WTC11 (cell line): Measurements from ENCODE around the gene DYRK1A. TPM values are rescaled to one million over a fixed set of nuclear protein-coding genes. Genes with fewer than 3 reads are reported as not detected.

ENCODE experiments used
- ATAC-seq: fragments of 200-7000 bp; cut with Tn5 transposase; 2 replicates; pipeline ENCODE4 v1.10.0; 2021; ENCODE audit warnings: mild to moderate bottlenecking, moderate library complexity
- CTCF ChIA-PET: fragments of 300-600 bp; sonication (Branson Sonifier 250); formaldehyde crosslinking; loops from one replicate; lab custom pipeline; 2021; ENCODE audit warnings: antibody characterized with exemption; lab: Charles Lee
- POLR2A ChIA-PET: fragments of 350-600 bp; sonication (Branson Sonifier 250); formaldehyde crosslinking; loops from one replicate; lab custom pipeline; 2021; ENCODE audit warnings: antibody characterized with exemption; lab: Charles Lee
- DNase-seq: peaks from one replicate; pipeline ENCODE4 v3.0.0; 2021; ENCODE audit warnings: low spot score
- H3K27ac Mint-ChIP-seq: 2 replicates; pipeline ENCODE4 v1.8.0; 2021; ENCODE audit warnings: mixed read lengths
- H3K27me3 Mint-ChIP-seq: 2 replicates; pipeline ENCODE4 v1.8.0; 2021; ENCODE audit warnings: low read depth, mild to moderate bottlenecking, moderate library complexity, mixed read lengths
- H3K36me3 Mint-ChIP-seq: 2 replicates; pipeline ENCODE4 v1.8.0; 2021; ENCODE audit warnings: mixed read lengths
- H3K4me1 Mint-ChIP-seq: 2 replicates; pipeline ENCODE4 v1.8.0; 2022; ENCODE audit warnings: mixed read lengths
- H3K4me3 Mint-ChIP-seq: 2 replicates; pipeline ENCODE4 v1.8.0; 2021; ENCODE audit warnings: mild to moderate bottlenecking, moderate library complexity, mixed read lengths
- H3K9me3 Mint-ChIP-seq: 2 replicates; pipeline ENCODE4 v1.8.0; 2021; ENCODE audit warnings: mixed read lengths
- ATF6 ChIP-seq: sonication (generic); formaldehyde crosslinking; IDR thresholded peaks from 2 replicates; pipeline ENCODE4 v1.8.1; 2023; ENCODE audit warnings: mild to moderate bottlenecking, missing genetic modification reagents
- CBFB ChIP-seq: sonication (generic); formaldehyde crosslinking; IDR thresholded peaks from 2 replicates; pipeline ENCODE4 v1.8.1; 2022; ENCODE audit warnings: mild to moderate bottlenecking, low read depth, missing genetic modification reagents
- E2F4 ChIP-seq: sonication (generic); formaldehyde crosslinking; IDR thresholded peaks from 2 replicates; pipeline ENCODE4 v1.8.1; 2022; ENCODE audit warnings: low read depth, mild to moderate bottlenecking, moderate library complexity, missing genetic modification reagents, borderline replicate concordance
- ELF4 ChIP-seq: sonication (generic); formaldehyde crosslinking; IDR thresholded peaks from 2 replicates; pipeline ENCODE4 v1.8.1; 2022; ENCODE audit warnings: low read depth, mild to moderate bottlenecking, moderate library complexity, missing genetic modification reagents
- FOXJ3 ChIP-seq: sonication (generic); formaldehyde crosslinking; IDR thresholded peaks from 2 replicates; pipeline ENCODE4 v1.9.0; 2021; ENCODE audit warnings: missing genetic modification reagents, mild to moderate bottlenecking, borderline replicate concordance
- FOXK1 ChIP-seq: sonication (generic); formaldehyde crosslinking; IDR thresholded peaks from 2 replicates; pipeline ENCODE4 v1.8.0; 2022; ENCODE audit warnings: mild to moderate bottlenecking, moderate library complexity, missing genetic modification reagents
- GABPB1 ChIP-seq: sonication (generic); formaldehyde crosslinking; IDR thresholded peaks from 2 replicates; pipeline ENCODE4 v1.8.1; 2023; ENCODE audit warnings: mild to moderate bottlenecking, missing genetic modification reagents
- HMGA2 ChIP-seq: fragments of 250-450 bp; sonication (Bioruptor Pico); IDR thresholded peaks from 2 replicates; pipeline ENCODE4 v1.4.0; 2021; ENCODE audit warnings: mild to moderate bottlenecking, moderate library complexity
- HMGXB4 ChIP-seq: sonication (generic); formaldehyde crosslinking; IDR thresholded peaks from 2 replicates; pipeline ENCODE4 v1.8.1; 2023; ENCODE audit warnings: mild to moderate bottlenecking, moderate library complexity, missing genetic modification reagents
- JAZF1 ChIP-seq: fragments of 250-450 bp; sonication (Bioruptor Pico); IDR thresholded peaks from 2 replicates; pipeline ENCODE4 v1.9.0; 2021; ENCODE audit warnings: moderate library complexity, mild to moderate bottlenecking, inconsistent platforms
- MAX ChIP-seq: sonication (generic); formaldehyde crosslinking; IDR thresholded peaks from 2 replicates; pipeline ENCODE4 v1.8.0; 2022; ENCODE audit warnings: mild to moderate bottlenecking, missing genetic modification reagents
- NR1H2 ChIP-seq: sonication (generic); formaldehyde crosslinking; IDR thresholded peaks from 2 replicates; pipeline ENCODE4 v1.9.0; 2021; ENCODE audit warnings: mild to moderate bottlenecking, moderate library complexity, missing genetic modification reagents
- NR2C2 ChIP-seq: sonication (generic); formaldehyde crosslinking; IDR thresholded peaks from 2 replicates; pipeline ENCODE4 v1.8.0; 2022; ENCODE audit warnings: mild to moderate bottlenecking, missing genetic modification reagents
- SOX15 ChIP-seq: fragments of 250-450 bp; sonication (Bioruptor Pico); IDR thresholded peaks from 2 replicates; pipeline ENCODE4 v1.9.0; 2021; ENCODE audit warnings: mild to moderate bottlenecking
- ZNF263 ChIP-seq: sonication (generic); formaldehyde crosslinking; IDR thresholded peaks from 2 replicates; pipeline ENCODE4 v1.8.1; 2022; ENCODE audit warnings: low read depth, mild to moderate bottlenecking, moderate library complexity, missing genetic modification reagents
- total RNA-seq: library from RNA; stranded (reverse); gene quantifications from 3 replicates; pipeline ENCODE4 v1.2.3, GENCODE V29; 2021
- TF ChIP-seq, protein P1 (sequence below): sonication (generic); formaldehyde crosslinking; IDR thresholded peaks from 2 replicates; pipeline ENCODE4 v1.8.1; 2022; ENCODE audit warnings: low read depth, missing genetic modification reagents, borderline replicate concordance
- TF ChIP-seq, protein P2 (sequence below): sonication (generic); formaldehyde crosslinking; IDR thresholded peaks from 2 replicates; pipeline ENCODE4 v1.8.1; 2023; ENCODE audit warnings: mild to moderate bottlenecking, missing genetic modification reagents, moderate library complexity
- TF ChIP-seq, protein P3 (sequence below): fragments of 250-450 bp; sonication (Bioruptor Pico); IDR thresholded peaks from 2 replicates; pipeline ENCODE4 v1.9.0; 2021; ENCODE audit warnings: mild to moderate bottlenecking
- TF ChIP-seq, protein P4 (sequence below): sonication (generic); formaldehyde crosslinking; IDR thresholded peaks from 2 replicates; pipeline ENCODE4 v1.8.0; 2023; ENCODE audit warnings: mild to moderate bottlenecking, missing genetic modification reagents

Gene DYRK1A
- total RNA-seq, 1 experiment from 2014 or later = 56.5 TPM

DNA sequence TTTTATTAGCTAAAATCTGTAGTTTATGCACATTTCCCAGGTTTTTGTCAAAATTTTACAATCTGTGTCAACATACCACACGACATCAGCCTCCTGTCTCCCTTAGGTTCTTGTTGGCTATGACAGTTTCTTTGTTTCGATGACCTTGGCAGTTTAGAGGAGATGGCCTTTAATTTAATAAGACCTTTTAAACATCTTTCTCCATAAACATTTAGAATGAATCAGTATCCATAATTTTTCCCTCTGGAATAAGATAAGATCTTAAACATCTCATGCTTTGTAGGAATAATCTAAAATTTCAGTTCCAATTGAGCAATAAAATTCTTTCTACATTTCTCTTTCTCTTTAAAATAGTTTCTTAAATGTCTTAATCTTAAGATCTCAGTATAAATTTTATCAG lies 28.7 kb upstream of the DYRK1A start:
- Mint-ChIP-seq H3K27me3 (no peaks in the 10 kb centered on the region), H3K4me1 (peaks cover 16% of the 10 kb centered on the region), H3K4me3 (no peak overlapping the region), H3K9me3 (peaks cover 4% of the 10 kb centered on the region; the same call in 1 of the 2 replicates), H3K36me3 (no peaks in the 10 kb centered on the region), H3K27ac (no peak overlapping the region)
- ATAC-seq = no peak
- TF ChIP-seq NR1H2 (CRISPR knock-in tag) = no peak
- no peak for TF ChIP-seq NR2C2 (CRISPR knock-in tag)
- TF ChIP-seq ATF6 = no peak
- TF ChIP-seq SOX15 (CRISPR knock-in tag) = no peak
- DNase-seq = no peak
- CTCF ChIA-PET = no interaction called here
- POLR2A ChIA-PET = no interaction called here

GRCh38 chr21:37338671-37339551 lies 27.7 kb upstream of the DYRK1A start:
- ChIA-PET POLR2A (no interaction called here), CTCF (no interaction called here)
- H3K9me3 Mint-ChIP-seq = peaks cover 8% of the 10 kb centered on the region
- H3K4me3 Mint-ChIP-seq = no peak overlapping the region
- DNase-seq (no peak), ATAC-seq (no peak; the same call in 1 of the 2 replicates)
- no peak overlapping the region for H3K27ac Mint-ChIP-seq
- H3K27me3 Mint-ChIP-seq = no peaks in the 10 kb centered on the region
- H3K4me1 Mint-ChIP-seq = peaks cover 16% of the 10 kb centered on the region
- TF ChIP-seq HMGXB4 (CRISPR knock-in tag) = no peak
- TF ChIP-seq, protein P1, sequence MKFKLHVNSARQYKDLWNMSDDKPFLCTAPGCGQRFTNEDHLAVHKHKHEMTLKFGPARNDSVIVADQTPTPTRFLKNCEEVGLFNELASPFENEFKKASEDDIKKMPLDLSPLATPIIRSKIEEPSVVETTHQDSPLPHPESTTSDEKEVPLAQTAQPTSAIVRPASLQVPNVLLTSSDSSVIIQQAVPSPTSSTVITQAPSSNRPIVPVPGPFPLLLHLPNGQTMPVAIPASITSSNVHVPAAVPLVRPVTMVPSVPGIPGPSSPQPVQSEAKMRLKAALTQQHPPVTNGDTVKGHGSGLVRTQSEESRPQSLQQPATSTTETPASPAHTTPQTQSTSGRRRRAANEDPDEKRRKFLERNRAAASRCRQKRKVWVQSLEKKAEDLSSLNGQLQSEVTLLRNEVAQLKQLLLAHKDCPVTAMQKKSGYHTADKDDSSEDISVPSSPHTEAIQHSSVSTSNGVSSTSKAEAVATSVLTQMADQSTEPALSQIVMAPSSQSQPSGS = no peak
- peak; percentile 53; the same call in 1 of the 2 replicates for TF ChIP-seq GABPB1
- no peak for TF ChIP-seq CBFB
- TF ChIP-seq, all 79 proteins: peak for 1
- H3K36me3 Mint-ChIP-seq = no peaks in the 10 kb centered on the region

DNA sequence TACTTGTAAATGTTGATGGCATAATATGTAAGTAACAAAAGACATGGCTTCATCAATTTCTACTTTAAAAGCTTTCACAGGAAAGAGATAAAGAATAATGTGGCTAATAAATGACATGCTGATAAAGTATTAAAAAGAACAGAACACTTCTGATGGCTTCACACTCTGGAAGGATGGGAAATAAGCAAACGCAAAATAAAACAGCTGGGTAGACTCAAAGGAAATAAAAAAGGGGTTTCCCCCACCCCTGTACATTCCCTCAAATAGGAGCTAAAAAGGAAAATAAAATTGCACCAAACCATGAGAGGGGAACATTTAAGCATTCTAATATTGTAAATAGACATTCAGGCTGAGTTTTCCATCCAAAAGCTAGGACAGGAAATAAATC lies 27.0 kb upstream of the DYRK1A start:
- H3K4me1 Mint-ChIP-seq = peaks cover 16% of the 10 kb centered on the region
- POLR2A ChIA-PET = no interaction called here
- H3K36me3 Mint-ChIP-seq = no peaks in the 10 kb centered on the region
- H3K9me3 Mint-ChIP-seq = peaks cover 13% of the 10 kb centered on the region
- CTCF ChIA-PET = no interaction called here
- DNase-seq = no peak
- no peak overlapping the region for H3K4me3 Mint-ChIP-seq
- ATAC-seq = no peak
- H3K27me3 Mint-ChIP-seq = no peaks in the 10 kb centered on the region
- no peak overlapping the region for H3K27ac Mint-ChIP-seq
- TF ChIP-seq ZNF263 = no peak
- no peak for TF ChIP-seq MAX
- no peak for TF ChIP-seq JAZF1 (CRISPR knock-in tag)
- TF ChIP-seq FOXK1 = no peak
- TF ChIP-seq, protein P2, sequence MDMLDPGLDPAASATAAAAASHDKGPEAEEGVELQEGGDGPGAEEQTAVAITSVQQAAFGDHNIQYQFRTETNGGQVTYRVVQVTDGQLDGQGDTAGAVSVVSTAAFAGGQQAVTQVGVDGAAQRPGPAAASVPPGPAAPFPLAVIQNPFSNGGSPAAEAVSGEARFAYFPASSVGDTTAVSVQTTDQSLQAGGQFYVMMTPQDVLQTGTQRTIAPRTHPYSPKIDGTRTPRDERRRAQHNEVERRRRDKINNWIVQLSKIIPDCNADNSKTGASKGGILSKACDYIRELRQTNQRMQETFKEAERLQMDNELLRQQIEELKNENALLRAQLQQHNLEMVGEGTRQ (CRISPR knock-in tag) = no peak
- no peak for TF ChIP-seq ELF4
- TF ChIP-seq, protein P3, sequence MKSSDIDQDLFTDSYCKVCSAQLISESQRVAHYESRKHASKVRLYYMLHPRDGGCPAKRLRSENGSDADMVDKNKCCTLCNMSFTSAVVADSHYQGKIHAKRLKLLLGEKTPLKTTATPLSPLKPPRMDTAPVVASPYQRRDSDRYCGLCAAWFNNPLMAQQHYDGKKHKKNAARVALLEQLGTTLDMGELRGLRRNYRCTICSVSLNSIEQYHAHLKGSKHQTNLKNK (CRISPR knock-in tag) = no peak
- no peak for TF ChIP-seq FOXJ3
- no peak for TF ChIP-seq HMGA2 (CRISPR knock-in tag)
- no peak for TF ChIP-seq E2F4 (CRISPR knock-in tag)
- TF ChIP-seq, protein P4, sequence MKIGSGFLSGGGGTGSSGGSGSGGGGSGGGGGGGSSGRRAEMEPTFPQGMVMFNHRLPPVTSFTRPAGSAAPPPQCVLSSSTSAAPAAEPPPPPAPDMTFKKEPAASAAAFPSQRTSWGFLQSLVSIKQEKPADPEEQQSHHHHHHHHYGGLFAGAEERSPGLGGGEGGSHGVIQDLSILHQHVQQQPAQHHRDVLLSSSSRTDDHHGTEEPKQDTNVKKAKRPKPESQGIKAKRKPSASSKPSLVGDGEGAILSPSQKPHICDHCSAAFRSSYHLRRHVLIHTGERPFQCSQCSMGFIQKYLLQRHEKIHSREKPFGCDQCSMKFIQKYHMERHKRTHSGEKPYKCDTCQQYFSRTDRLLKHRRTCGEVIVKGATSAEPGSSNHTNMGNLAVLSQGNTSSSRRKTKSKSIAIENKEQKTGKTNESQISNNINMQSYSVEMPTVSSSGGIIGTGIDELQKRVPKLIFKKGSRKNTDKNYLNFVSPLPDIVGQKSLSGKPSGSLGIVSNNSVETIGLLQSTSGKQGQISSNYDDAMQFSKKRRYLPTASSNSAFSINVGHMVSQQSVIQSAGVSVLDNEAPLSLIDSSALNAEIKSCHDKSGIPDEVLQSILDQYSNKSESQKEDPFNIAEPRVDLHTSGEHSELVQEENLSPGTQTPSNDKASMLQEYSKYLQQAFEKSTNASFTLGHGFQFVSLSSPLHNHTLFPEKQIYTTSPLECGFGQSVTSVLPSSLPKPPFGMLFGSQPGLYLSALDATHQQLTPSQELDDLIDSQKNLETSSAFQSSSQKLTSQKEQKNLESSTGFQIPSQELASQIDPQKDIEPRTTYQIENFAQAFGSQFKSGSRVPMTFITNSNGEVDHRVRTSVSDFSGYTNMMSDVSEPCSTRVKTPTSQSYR = no peak
